Measurements from ENCODE around the gene MBD2. TPM values are rescaled to one million over a fixed set of nuclear protein-coding genes. Genes with fewer than 3 reads are reported as not detected.
"Not testable (repeated sequence)": the region's sequence is repeated elsewhere in the genome, so short reads cannot be mapped to it uniquely, and the experiment has no call there.

Gene MBD2
- total RNA-seq, 1 experiment from 2014 or later: 32.5 TPM

- DNase-seq (ENCODE audit: extremely low read depth, low read depth): no peak
These were observed 69.1 kb downstream of the MBD2 start for GRCh38 chr18:54155412-54155811.

- DNase-seq (ENCODE audit: extremely low read depth, low read depth): no peak
These were observed 70.2 kb downstream of the MBD2 start for GRCh38 chr18:54154231-54154630.

GRCh38 chr18:54151376-54151775 lies 73.1 kb downstream of the MBD2 start:
- no peak for DNase-seq (ENCODE audit: extremely low read depth, low read depth)

- DNase-seq (ENCODE audit: extremely low read depth, low read depth): no peak
These were observed 74.2 kb downstream of the MBD2 start for GRCh38 chr18:54150226-54150625.

- peak; percentile 63 for DNase-seq (ENCODE audit: extremely low read depth, low read depth)
These were observed 75.3 kb downstream of the MBD2 start for GRCh38 chr18:54149078-54149697.

GRCh38 chr18:54148678-54149077 lies 75.8 kb downstream of the MBD2 start:
- DNase-seq (ENCODE audit: extremely low read depth, low read depth): no peak

- no peak for DNase-seq (ENCODE audit: extremely low read depth, low read depth)
These were observed 76.3 kb downstream of the MBD2 start for GRCh38 chr18:54148151-54148550.

GRCh38 chr18:54147439-54147838 lies 77.0 kb downstream of the MBD2 start:
- no peak for DNase-seq (ENCODE audit: extremely low read depth, low read depth)

GRCh38 chr18:54141041-54141608 lies 83.3 kb downstream of the MBD2 start:
- no peak for DNase-seq (ENCODE audit: extremely low read depth, low read depth)

- no peak for DNase-seq (ENCODE audit: extremely low read depth, low read depth)
These were observed 83.8 kb downstream of the MBD2 start for GRCh38 chr18:54140641-54141040.

- DNase-seq (ENCODE audit: extremely low read depth, low read depth): no peak
These were observed 89.3 kb downstream of the MBD2 start for GRCh38 chr18:54135216-54135615.

GRCh38 chr18:54134053-54134452 lies 90.4 kb downstream of the MBD2 start:
- no peak for DNase-seq (ENCODE audit: extremely low read depth, low read depth)

- DNase-seq (ENCODE audit: extremely low read depth, low read depth): no peak
These were observed 93.8 kb downstream of the MBD2 start for GRCh38 chr18:54130631-54131030.

- no peak for DNase-seq (ENCODE audit: extremely low read depth, low read depth)
These were observed 94.3 kb downstream of the MBD2 start for GRCh38 chr18:54130177-54130576.

GRCh38 chr18:54129448-54130067 lies 94.9 kb downstream of the MBD2 start:
- no peak for DNase-seq (ENCODE audit: extremely low read depth, low read depth)

GRCh38 chr18:54127759-54128378 lies 96.6 kb downstream of the MBD2 start:
- peak; percentile 48 for DNase-seq (ENCODE audit: extremely low read depth, low read depth)

- DNase-seq (ENCODE audit: extremely low read depth, low read depth): no peak
These were observed 99.0 kb downstream of the MBD2 start for GRCh38 chr18:54125429-54125828.

GRCh38 chr18:54123720-54124440 lies 100.6 kb downstream of the MBD2 start:
- DNase-seq (ENCODE audit: extremely low read depth, low read depth): not testable (repeated sequence)

- peak; percentile 54 for DNase-seq (ENCODE audit: extremely low read depth, low read depth)
These were observed 104.9 kb downstream of the MBD2 start for GRCh38 chr18:54119524-54120019.

- DNase-seq (ENCODE audit: extremely low read depth, low read depth): peak; percentile 16
These were observed 106.4 kb downstream of the MBD2 start for GRCh38 chr18:54117853-54118773.
